ENCODE results near the gene BEND7.

Gene BEND7

DNA sequence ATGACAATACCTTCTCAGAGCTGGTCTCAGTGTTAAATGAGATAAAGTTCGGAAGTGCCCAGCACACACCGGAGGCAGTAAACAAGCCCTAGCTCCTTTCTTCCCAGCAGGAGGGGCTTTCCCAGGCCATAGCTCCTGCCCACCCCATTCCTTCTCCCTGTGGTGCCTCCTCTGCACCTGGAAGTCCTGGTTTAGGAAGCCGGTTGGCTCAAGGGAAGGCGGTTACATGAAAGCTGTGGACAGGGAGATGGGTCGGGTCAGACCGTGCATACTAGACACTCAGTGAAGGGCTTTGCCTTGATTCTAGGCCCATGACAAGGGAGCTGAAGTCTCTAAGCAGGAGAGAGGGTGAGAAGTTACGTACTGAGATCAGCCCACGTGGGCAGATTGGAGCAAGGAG lies 8.6 kb downstream of the BEND7 start:
- no peak for DNase-seq

GRCh38 chr10:13518076-13518692 lies 10.6 kb downstream of the BEND7 start:
- no peak for DNase-seq

- no peak for DNase-seq
These were observed 11.1 kb downstream of the BEND7 start for GRCh38 chr10:13517675-13518074.

DNA sequence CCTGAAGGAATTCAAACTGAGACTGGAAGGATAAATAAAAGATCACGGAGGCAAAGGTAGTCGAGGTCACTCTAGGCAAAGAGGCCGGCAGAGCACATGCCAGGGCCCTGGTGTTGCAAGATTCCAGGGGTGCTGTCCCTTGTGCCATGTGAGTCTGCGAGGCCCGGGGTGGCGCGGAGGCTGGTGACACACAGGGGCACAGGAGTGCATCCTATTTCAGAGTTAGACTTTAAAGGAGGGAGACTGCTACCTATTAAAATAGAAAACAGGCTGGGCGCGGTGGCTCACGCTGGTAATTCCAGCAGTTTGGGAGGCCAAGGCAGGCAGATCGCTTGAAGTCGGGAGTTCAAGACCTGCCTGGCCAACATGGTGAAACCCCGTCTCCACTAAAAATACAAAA lies 12.6 kb downstream of the BEND7 start:
- no peak for DNase-seq

GRCh38 chr10:13515467-13515866 lies 13.3 kb downstream of the BEND7 start:
- no peak for DNase-seq

DNA sequence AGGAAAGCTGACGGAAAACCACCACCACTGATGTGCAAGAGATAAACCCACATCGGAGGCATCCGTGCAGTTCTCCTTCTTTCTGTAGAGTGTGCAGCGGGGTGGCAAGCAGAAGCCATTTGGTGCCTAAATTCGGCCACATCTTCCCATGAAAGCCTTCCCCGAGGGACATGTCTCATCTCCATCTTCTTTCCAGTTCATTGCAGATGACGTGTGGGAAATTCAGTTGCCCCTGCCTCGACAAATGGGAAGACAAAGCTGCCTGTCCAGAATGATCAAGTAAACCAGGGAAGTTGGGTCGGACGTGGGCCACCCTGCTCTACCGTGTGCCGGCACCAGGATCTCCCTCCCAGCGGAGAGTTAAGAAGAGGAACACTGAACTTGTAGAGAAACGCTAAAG lies 14.5 kb downstream of the BEND7 start:
- DNase-seq: no peak

DNA sequence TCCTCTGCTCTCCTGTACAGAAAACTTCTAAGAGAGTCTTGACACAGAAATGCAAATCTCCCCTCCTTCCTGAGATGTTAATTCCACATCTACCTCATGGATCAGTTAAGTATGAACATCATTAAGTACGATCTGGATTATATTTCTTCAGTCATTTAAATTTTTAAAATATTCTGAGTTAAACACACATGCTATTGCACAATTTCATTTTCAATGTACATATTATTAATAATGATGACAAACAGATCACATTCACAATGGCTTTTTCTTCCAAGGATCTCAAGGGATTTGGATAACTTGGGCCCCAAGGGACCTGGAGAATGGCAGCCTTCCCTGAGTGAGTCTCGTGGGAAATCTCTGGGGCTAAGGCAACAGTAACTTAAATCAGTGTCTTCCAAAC lies 16.2 kb downstream of the BEND7 start:
- no peak for DNase-seq

DNA sequence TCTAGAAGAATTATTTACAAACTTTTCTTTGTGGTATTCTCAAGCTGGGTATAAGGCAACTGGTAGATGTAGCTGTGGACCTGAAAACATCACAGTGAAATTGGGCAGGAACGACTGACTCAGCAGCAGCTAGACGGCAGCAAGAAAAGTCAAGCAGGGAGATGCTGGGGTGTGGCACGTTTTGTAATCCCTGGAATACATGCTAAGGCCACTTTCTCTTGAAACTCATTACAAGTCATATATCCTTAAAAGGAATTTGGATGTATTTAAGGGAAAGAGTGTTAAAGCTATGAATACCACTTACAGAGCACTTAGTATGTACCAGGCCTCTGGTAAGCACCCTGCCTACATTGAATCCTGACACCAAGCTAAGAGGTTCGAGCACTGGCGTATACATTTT lies 17.4 kb downstream of the BEND7 start:
- DNase-seq: no peak

- no peak for DNase-seq
These were observed 23.6 kb downstream of the BEND7 start for GRCh38 chr10:13505052-13505680.

GRCh38 chr10:13503745-13504463 lies 24.9 kb downstream of the BEND7 start:
- no peak for DNase-seq

GRCh38 chr10:13502380-13502779 lies 26.4 kb downstream of the BEND7 start:
- DNase-seq: no peak

- no peak for DNase-seq
These were observed 28.6 kb downstream of the BEND7 start for GRCh38 chr10:13500201-13500600.

GRCh38 chr10:13499150-13499549 lies 29.7 kb downstream of the BEND7 start:
- DNase-seq: no peak

- no peak for DNase-seq
These were observed 31.9 kb downstream of the BEND7 start for GRCh38 chr10:13496931-13497330.

- no peak for DNase-seq
These were observed 32.6 kb downstream of the BEND7 start for GRCh38 chr10:13496164-13496563.

GRCh38 chr10:13492493-13493180 lies 36.2 kb downstream of the BEND7 start:
- no peak for DNase-seq

GRCh38 chr10:13491747-13492360 lies 37.0 kb downstream of the BEND7 start:
- DNase-seq: no peak

GRCh38 chr10:13490503-13490902 lies 38.3 kb downstream of the BEND7 start:
- DNase-seq: no peak

DNA sequence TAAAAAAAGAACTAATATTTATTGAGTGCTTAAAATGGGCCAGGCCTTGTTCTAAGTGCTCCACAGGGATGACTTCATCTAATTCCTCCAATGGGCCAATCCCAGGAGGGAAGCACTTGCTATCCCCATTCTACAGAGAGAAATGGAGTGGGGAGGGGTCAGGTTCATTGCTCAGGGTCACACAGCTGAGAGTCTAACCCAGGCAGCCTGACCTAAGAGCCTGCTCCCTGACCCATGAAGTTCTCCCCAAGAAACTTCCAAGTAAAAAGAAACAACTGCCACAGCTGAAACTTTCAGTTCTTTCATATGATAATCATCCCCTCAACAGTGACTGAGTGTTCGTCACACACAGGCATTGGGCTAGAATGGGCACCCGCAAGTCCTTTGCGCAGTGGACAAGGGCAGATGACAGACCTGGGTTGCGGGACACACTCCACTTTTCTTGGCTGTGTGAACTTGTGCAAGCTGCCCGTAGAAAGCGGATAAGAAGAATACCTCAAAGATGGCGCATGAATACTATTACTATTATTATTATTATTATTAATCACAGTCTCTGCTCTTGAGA lies 39.7 kb downstream of the BEND7 start:
- no peak for DNase-seq

DNA sequence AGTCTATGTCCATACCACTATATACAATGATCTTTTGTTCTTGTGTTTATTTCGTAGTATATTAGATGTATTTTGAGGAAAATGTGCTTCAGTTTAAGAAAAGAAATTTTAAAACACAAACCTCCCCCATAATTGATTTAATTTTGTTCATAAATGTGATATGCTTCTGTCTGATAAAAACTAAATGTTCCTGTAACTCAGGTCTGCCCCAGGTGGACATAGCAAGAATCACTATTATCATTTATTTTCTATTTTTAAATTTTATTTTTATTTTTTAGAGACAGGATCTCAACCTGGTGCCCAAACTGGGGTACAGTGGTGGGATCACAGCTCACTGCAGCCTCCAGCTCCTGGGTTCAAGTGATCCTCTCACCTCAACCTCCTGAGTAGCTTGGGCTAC lies 43.2 kb downstream of the BEND7 start:
- DNase-seq: no peak

GRCh38 chr10:13483951-13484350 lies 44.9 kb downstream of the BEND7 start:
- DNase-seq: no peak

- DNase-seq: no peak
These were observed 45.7 kb downstream of the BEND7 start for GRCh38 chr10:13483073-13483472.

GRCh38 chr10:13481690-13482089 lies 47.1 kb downstream of the BEND7 start:
- no peak for DNase-seq
